ENCODE measurements around the gene ARFRP1.

ARFRP1 gene

GRCh38 chr20:63745961-63746731 lies 38.4 kb upstream of the ARFRP1 start:
- no peaks in the 10 kb centered on the region for H3K9me3 Mint-ChIP-seq
- no peaks in the 10 kb centered on the region for H3K27me3 Mint-ChIP-seq
- no peak for ATAC-seq
- H3K4me1 Mint-ChIP-seq: peaks cover 25% of the 10 kb centered on the region
- no peak for DNase-seq
- no peak overlapping the region for H3K4me3 Mint-ChIP-seq
- H3K27ac Mint-ChIP-seq: peak overlapping the region in 1 of 2 donors; percentile 44

- Mint-ChIP-seq H3K27me3 (no peaks in the 10 kb centered on the region), H3K27ac (no peak overlapping the region), H3K4me1 (peaks cover 17% of the 10 kb centered on the region), H3K9me3 (no peaks in the 10 kb centered on the region), H3K4me3 (no peak overlapping the region)
- DNase-seq (no peak), ATAC-seq (no peak)
Observed at GRCh38 chr20:63745424-63745805, 37.6 kb upstream of the ARFRP1 start.

- no peak overlapping the region for H3K4me3 Mint-ChIP-seq
- no peaks in the 10 kb centered on the region for H3K27me3 Mint-ChIP-seq
- H3K4me1 Mint-ChIP-seq: peaks cover 11% of the 10 kb centered on the region
- no peak overlapping the region for H3K27ac Mint-ChIP-seq
- ATAC-seq (no peak), DNase-seq (no peak)
- no peaks in the 10 kb centered on the region for H3K9me3 Mint-ChIP-seq
Observed at GRCh38 chr20:63744574-63745423, 37.0 kb upstream of the ARFRP1 start.

GRCh38 chr20:63744158-63744557 lies 36.4 kb upstream of the ARFRP1 start:
- no peak overlapping the region for H3K27ac Mint-ChIP-seq
- DNase-seq (no peak), ATAC-seq (no peak)
- H3K4me1 Mint-ChIP-seq: peaks cover 6% of the 10 kb centered on the region
- H3K9me3 Mint-ChIP-seq: no peaks in the 10 kb centered on the region
- no peak overlapping the region for H3K4me3 Mint-ChIP-seq
- no peaks in the 10 kb centered on the region for H3K27me3 Mint-ChIP-seq

GRCh38 chr20:63743210-63743970 lies 35.6 kb upstream of the ARFRP1 start:
- Mint-ChIP-seq H3K9me3 (no peaks in the 10 kb centered on the region), H3K27ac (no peak overlapping the region), H3K27me3 (no peaks in the 10 kb centered on the region), H3K4me3 (no peak overlapping the region), H3K4me1 (peaks cover 4% of the 10 kb centered on the region)
- no peak for DNase-seq
- ATAC-seq: no peak

- DNase-seq (no peak), ATAC-seq (no peak)
- Mint-ChIP-seq H3K27ac (no peak overlapping the region), H3K4me1 (peaks cover 6% of the 10 kb centered on the region), H3K27me3 (no peaks in the 10 kb centered on the region), H3K4me3 (no peak overlapping the region), H3K9me3 (no peaks in the 10 kb centered on the region)
Observed at GRCh38 chr20:63742381-63743024, 34.7 kb upstream of the ARFRP1 start.

- H3K9me3 Mint-ChIP-seq: no peaks in the 10 kb centered on the region
- DNase-seq (no peak), ATAC-seq (no peak)
- peaks cover 12% of the 10 kb centered on the region for H3K4me1 Mint-ChIP-seq
- no peaks in the 10 kb centered on the region for H3K27me3 Mint-ChIP-seq
- peak overlapping the region in 1 of 2 donors; percentile 71 for H3K4me3 Mint-ChIP-seq
- peak overlapping the region in 1 of 2 donors; percentile 63 for H3K27ac Mint-ChIP-seq
Observed at GRCh38 chr20:63741676-63742380, 34.1 kb upstream of the ARFRP1 start.

- no peak for DNase-seq
- Mint-ChIP-seq H3K27me3 (no peaks in the 10 kb centered on the region), H3K4me3 (peak overlapping the region in 1 of 2 donors; percentile 71), H3K9me3 (no peaks in the 10 kb centered on the region), H3K4me1 (peaks cover 17% of the 10 kb centered on the region), H3K27ac (peak overlapping the region in 1 of 2 donors; percentile 63)
- no peak for ATAC-seq
Observed at GRCh38 chr20:63741354-63741675, 33.5 kb upstream of the ARFRP1 start.

GRCh38 chr20:63740627-63741353 lies 33.0 kb upstream of the ARFRP1 start:
- peak overlapping the region; percentile 39 to 71 for H3K4me3 Mint-ChIP-seq
- no peaks in the 10 kb centered on the region for H3K9me3 Mint-ChIP-seq
- H3K27ac Mint-ChIP-seq: no peak overlapping the region
- no peaks in the 10 kb centered on the region for H3K27me3 Mint-ChIP-seq
- peaks cover 23% of the 10 kb centered on the region for H3K4me1 Mint-ChIP-seq
- ATAC-seq (peak; percentile 3), DNase-seq (peak; percentile 44 to 47)

GRCh38 chr20:63740070-63740626 lies 32.4 kb upstream of the ARFRP1 start:
- ATAC-seq (peak; percentile 5), DNase-seq (peak; percentile 27 to 48)
- Mint-ChIP-seq H3K27me3 (no peaks in the 10 kb centered on the region), H3K9me3 (no peaks in the 10 kb centered on the region), H3K4me1 (peaks cover 29% of the 10 kb centered on the region), H3K4me3 (peak overlapping the region; percentile 39 to 59), H3K27ac (no peak overlapping the region)

- ATAC-seq: peak; percentile 53
- H3K4me1 Mint-ChIP-seq: peaks cover 31% of the 10 kb centered on the region
- H3K4me3 Mint-ChIP-seq: peak within 1 kb of the TSS; percentile 39 to 66
- peak within 1 kb of the TSS in 1 of 2 donors; percentile 76 for H3K27ac Mint-ChIP-seq
- no peaks in the 10 kb centered on the region for H3K27me3 Mint-ChIP-seq
- H3K9me3 Mint-ChIP-seq: no peaks in the 10 kb centered on the region
- peak; percentile 51 to 66 for DNase-seq
Observed at GRCh38 chr20:63739130-63740069, 31.6 kb upstream of the ARFRP1 start, which contains the start of gene SLC2A4RG. Gene SLC2A4RG, plus strand, starts transcription at chr20:63739776. Its CDS starts 137 bp downstream, at chr20:63739913.

- Mint-ChIP-seq H3K27me3 (no peaks in the 10 kb centered on the region), H3K9me3 (no peaks in the 10 kb centered on the region), H3K4me1 (peaks cover 31% of the 10 kb centered on the region), H3K27ac (peak overlapping the region in 1 of 2 donors; percentile 76), H3K4me3 (peak overlapping the region; percentile 15 to 66)
- DNase-seq: no peak
- ATAC-seq: no peak
Observed at GRCh38 chr20:63738687-63739129, 30.9 kb upstream of the ARFRP1 start.
